ENCODE measurements around the gene DNAJC15.
"Not testable (repeated sequence)": the region's sequence is repeated elsewhere in the genome, so short reads cannot be mapped to it uniquely, and the experiment has no call there.

DNAJC15 gene

GRCh38 chr13:43046259-43046658 lies 22.9 kb downstream of the DNAJC15 start:
- no peak for DNase-seq

- no peak for DNase-seq
Observed at GRCh38 chr13:43054803-43055802, 31.7 kb downstream of the DNAJC15 start.

- DNase-seq = no peak
Observed at GRCh38 chr13:43057653-43058317, 34.4 kb downstream of the DNAJC15 start.

- DNase-seq = no peak
Observed at GRCh38 chr13:43058318-43058674, 34.9 kb downstream of the DNAJC15 start.

- no peak for DNase-seq
Observed at GRCh38 chr13:43058831-43059230, 35.4 kb downstream of the DNAJC15 start.

- not testable (repeated sequence) for DNase-seq
Observed at GRCh38 chr13:43059779-43060178, 36.4 kb downstream of the DNAJC15 start.

- DNase-seq = not testable (repeated sequence)
Observed at GRCh38 chr13:43060806-43061205, 37.4 kb downstream of the DNAJC15 start.

GRCh38 chr13:43061496-43062280 lies 38.3 kb downstream of the DNAJC15 start:
- no peak for DNase-seq

GRCh38 chr13:43071824-43072223 lies 48.4 kb downstream of the DNAJC15 start:
- DNase-seq = no peak

GRCh38 chr13:43072394-43072793 lies 49.0 kb downstream of the DNAJC15 start:
- DNase-seq = no peak

- no peak for DNase-seq
Observed at GRCh38 chr13:43074824-43075510, 51.6 kb downstream of the DNAJC15 start.

- DNase-seq = not testable (repeated sequence)
Observed at GRCh38 chr13:43075511-43075902, 52.1 kb downstream of the DNAJC15 start.

- DNase-seq = no peak
Observed at GRCh38 chr13:43077046-43077445, 53.7 kb downstream of the DNAJC15 start.

GRCh38 chr13:43077461-43077860 lies 54.1 kb downstream of the DNAJC15 start:
- DNase-seq = no peak

- DNase-seq = no peak
Observed at GRCh38 chr13:43077906-43078305, 54.5 kb downstream of the DNAJC15 start.

GRCh38 chr13:43078399-43078798 lies 55.0 kb downstream of the DNAJC15 start:
- no peak for DNase-seq

- no peak for DNase-seq
Observed at GRCh38 chr13:43079392-43079931, 56.1 kb downstream of the DNAJC15 start.

GRCh38 chr13:43080199-43080598 lies 56.8 kb downstream of the DNAJC15 start:
- no peak for DNase-seq

GRCh38 chr13:43081866-43082265 lies 58.5 kb downstream of the DNAJC15 start:
- no peak for DNase-seq

GRCh38 chr13:43083750-43084149 lies 60.4 kb downstream of the DNAJC15 start:
- DNase-seq = no peak

GRCh38 chr13:43085545-43085944 lies 62.2 kb downstream of the DNAJC15 start:
- no peak for DNase-seq

- DNase-seq = no peak
Observed at GRCh38 chr13:43086181-43086580, 62.8 kb downstream of the DNAJC15 start.

Data from cortex of kidney (tissue), 1 donor.